K562 (cell line): ENCODE results near the gene AGAP1. TPM values are rescaled to one million over a fixed set of nuclear protein-coding genes. Genes with fewer than 3 reads are reported as not detected.

Experiments
- BDP1 ChIP-seq: IDR thresholded peaks from 3 replicates; pipeline ENCODE4 v1.6.1; 2011; ENCODE audit not compliant: insufficient read length, insufficient read depth
- BRCA1 ChIP-seq, 2 experiments: fragments of 450-650 bp in 1 of 2; sonication (generic) in 1 of 2; formaldehyde crosslinking in 1 of 2; IDR thresholded peaks; 2 replicates each; pipeline versions ENCODE4 v1.5.0 to v1.6.1; 2017 to 2020; ENCODE audit warnings: mild to moderate bottlenecking in 1 of 2, missing genetic modification reagents in 1 of 2
- C11orf30 ChIP-seq: fragments of 450-650 bp; IDR thresholded peaks from 2 replicates; pipeline ENCODE4 v1.6.1; 2016; ENCODE audit warnings: low read depth, mild to moderate bottlenecking
- CC2D1A ChIP-seq: fragments of 450-650 bp; IDR thresholded peaks from 2 replicates; pipeline ENCODE4 v1.6.1; 2017; ENCODE audit warnings: mild to moderate bottlenecking
- CREB1 ChIP-seq, 2 experiments: sonication (generic) in 1 of 2; formaldehyde crosslinking in 1 of 2; IDR thresholded peaks; 2 replicates each; pipeline versions ENCODE4 v1.6.1 to v1.8.0; 2012 to 2022; ENCODE audit warnings: inconsistent platforms in 1 of 2, mild to moderate bottlenecking in 1 of 2, missing genetic modification reagents in 1 of 2, moderate library complexity in 1 of 2
- CREM ChIP-seq: IDR thresholded peaks from 2 replicates; pipeline ENCODE4 v1.6.1; 2014; ENCODE audit warnings: antibody characterized with exemption, low read depth
- CTBP1 ChIP-seq: fragments of 450-650 bp; IDR thresholded peaks from 2 replicates; pipeline ENCODE4 v1.6.1; 2016; ENCODE audit warnings: borderline replicate concordance
- E2F1 ChIP-seq: sonication (generic); formaldehyde crosslinking; IDR thresholded peaks from 2 replicates; pipeline ENCODE4 v1.8.1; 2023; ENCODE audit warnings: mild to moderate bottlenecking, missing genetic modification reagents, moderate library complexity
- ESRRA ChIP-seq: fragments of 450-650 bp; IDR thresholded peaks from 2 replicates; pipeline ENCODE4 v1.6.1; 2014; ENCODE audit warnings: low read depth, mild to moderate bottlenecking, moderate library complexity, borderline replicate concordance
- GABPB1 ChIP-seq: sonication (generic); formaldehyde crosslinking; IDR thresholded peaks from 2 replicates; pipeline ENCODE4 v1.8.0; 2022; ENCODE audit warnings: mild to moderate bottlenecking, missing genetic modification reagents
- HNRNPLL ChIP-seq: fragments of 200-400 bp; formaldehyde crosslinking; IDR thresholded peaks from 2 replicates; pipeline ENCODE4 v1.6.1; 2017; ENCODE audit warnings: low read length, low read depth, mild to moderate bottlenecking; ENCODE audit not compliant: poor library complexity, severe bottlenecking
- KDM2B ChIP-seq: fragments of 250-450 bp; sonication (Bioruptor Pico); IDR thresholded peaks from 2 replicates; pipeline ENCODE4 v1.8.0; 2021; ENCODE audit warnings: mild to moderate bottlenecking, moderate library complexity
- MAZ ChIP-seq, 2 experiments: fragments of 450-650 bp in 1 of 2; sonication (generic) in 1 of 2; formaldehyde crosslinking; IDR thresholded peaks in 1 of 2; conservative IDR thresholded peaks in 1 of 2; 2 replicates each; pipeline versions ENCODE4 v1.4.0 to v1.5.0; 2020; ENCODE audit warnings: mild to moderate bottlenecking in 1 of 2, missing genetic modification reagents in 1 of 2
- MCM2 ChIP-seq: fragments of 450-650 bp; IDR thresholded peaks from 2 replicates; pipeline ENCODE4 v1.6.1; 2017; ENCODE audit warnings: low read depth, mild to moderate bottlenecking
- MEF2A ChIP-seq: IDR thresholded peaks from 2 replicates; pipeline ENCODE4 v1.6.1; 2011; ENCODE audit warnings: low read depth, mild to moderate bottlenecking, low read length, moderate library complexity; ENCODE audit not compliant: control insufficient read depth
- MEF2D ChIP-seq: conservative IDR thresholded peaks from 2 replicates; pipeline ENCODE4 v1.6.1; 2016; ENCODE audit warnings: low read depth, missing genetic modification characterization, missing compliant biosample characterization
- MTA2 ChIP-seq: fragments of 450-650 bp; IDR thresholded peaks from 2 replicates; pipeline ENCODE4 v1.6.1; 2016; ENCODE audit warnings: low read depth
- NR1H2 ChIP-seq: sonication (generic); formaldehyde crosslinking; IDR thresholded peaks from 2 replicates; pipeline ENCODE4 v1.4.0; 2020; ENCODE audit warnings: mild to moderate bottlenecking, missing genetic modification reagents
- PURB ChIP-seq: sonication (generic); formaldehyde crosslinking; IDR thresholded peaks from 2 replicates; pipeline ENCODE4 v1.9.0; 2021; ENCODE audit warnings: low read depth, mild to moderate bottlenecking, missing genetic modification reagents
- RBM15 ChIP-seq: fragments of 200-400 bp; formaldehyde crosslinking; IDR thresholded peaks from 2 replicates; pipeline ENCODE4 v1.6.1; 2018; ENCODE audit warnings: mild to moderate bottlenecking, low read length, moderate library complexity; ENCODE audit not compliant: insufficient read depth
- RNF2 ChIP-seq: sonication (generic); IDR thresholded peaks from 2 replicates; pipeline ENCODE4 v1.6.1; 2016
- SMAD4 ChIP-seq: fragments of 250-450 bp; sonication (Bioruptor Pico); conservative IDR thresholded peaks from 2 replicates; pipeline ENCODE4 v1.8.0; 2021; ENCODE audit warnings: inconsistent platforms, mild to moderate bottlenecking, moderate library complexity
- SNRNP70 ChIP-seq: fragments of 200-400 bp; formaldehyde crosslinking; optimal IDR thresholded peaks from 2 replicates; pipeline ENCODE3; 2017; ENCODE audit warnings: low read depth, low read length
- SRF ChIP-seq, 2 experiments: fragments of 250-450, 450-650 bp in 1 of 2; sonication (Bioruptor Pico) in 1 of 2; sonication (generic) in 1 of 2; formaldehyde crosslinking; IDR thresholded peaks; 2 replicates each; pipeline versions ENCODE4 v1.5.0 to v1.5.1; 2020 to 2022; ENCODE audit warnings: mild to moderate bottlenecking in 1 of 2, missing genetic modification reagents in 1 of 2
- TCF3 ChIP-seq: sonication (generic); formaldehyde crosslinking; IDR thresholded peaks from 2 replicates; pipeline ENCODE4 v1.4.0; 2020; ENCODE audit warnings: mild to moderate bottlenecking, missing genetic modification reagents
- TRIM28 ChIP-seq: fragments of 450-650 bp; IDR thresholded peaks from 2 replicates; pipeline ENCODE4 v1.6.1; 2017
- ZEB2 ChIP-seq: fragments of 450-650 bp; IDR thresholded peaks from 2 replicates; pipeline ENCODE4 v1.6.1; 2016
- ZFP1 ChIP-seq: fragments of 450-650 bp; formaldehyde crosslinking; IDR thresholded peaks from 2 replicates; pipeline ENCODE4 v1.4.0; 2020; ENCODE audit warnings: mild to moderate bottlenecking, mixed read lengths
- polyA plus RNA-seq, 8 experiments: library from polyadenylated mRNA; depleted of rRNA in 4 of 8; stranded (reverse) in 5 of 8; unstranded in 3 of 8; fragments of >200 nt; fragmentation: Nextera tagmentation in 2 of 8; fragmentation: Illumina TruSeq in 1 of 8; extraction: Ambion mirVana in 2 of 8; extraction: Trizol in 1 of 8; gene quantifications; 2 replicates each; pipeline versions ENCODE4 v1.2.1 to v1.2.3, GENCODE V29; 2011 to 2014; ENCODE audit warnings: inconsistent platforms in 1 of 8, missing spikeins in 1 of 8
- total RNA-seq, 7 experiments: library from RNA; depleted of rRNA in 6 of 7; stranded (reverse); fragments of >200 nt in 6 of 7; fragmentation: Illumina TruSeq in 2 of 7; extraction: Trizol in 2 of 7; gene quantifications; 2 replicates each; pipeline versions ENCODE4 v1.2.1 to v1.2.3, GENCODE V29; 2011 to 2021; ENCODE audit warnings: low replicate concordance in 1 of 7
- TF ChIP-seq, protein P1 (sequence below): fragments of 450-650 bp; IDR thresholded peaks from 2 replicates; pipeline ENCODE4 v1.6.1; 2016; ENCODE audit warnings: mild to moderate bottlenecking

Gene AGAP1
- total and polyA plus RNA-seq, 9 of the 15 experiments (the other 6 are each of a cell fraction or from before 2014, with no cell fraction given) = 1.3 to 24.0 (median 10.6) TPM

DNA sequence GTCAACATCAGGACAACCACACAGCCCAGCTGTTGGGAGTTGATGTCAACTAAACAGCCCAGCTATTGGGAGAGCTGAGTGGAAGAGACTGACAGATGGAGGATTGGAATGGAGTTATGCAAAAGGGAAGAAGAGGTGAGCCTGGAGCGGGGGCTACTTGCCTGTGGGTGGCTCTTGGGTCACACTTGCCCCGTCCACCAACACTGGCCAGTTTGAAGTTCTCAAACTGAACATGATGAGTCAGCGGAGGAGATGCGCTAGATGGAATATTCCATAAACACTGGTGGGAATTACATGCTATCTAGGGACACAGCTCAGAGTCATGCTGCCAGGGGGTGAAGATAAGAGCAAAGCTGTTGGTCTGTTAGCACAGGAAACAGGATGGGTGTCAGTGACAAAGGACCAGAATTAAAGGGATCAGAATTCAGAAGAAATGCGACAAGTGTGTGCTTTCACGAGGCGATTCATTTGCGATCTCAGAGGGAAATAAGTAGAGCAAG, 33.2 kb upstream of the AGAP1 start (continued):
- TF ChIP-seq, protein P1, sequence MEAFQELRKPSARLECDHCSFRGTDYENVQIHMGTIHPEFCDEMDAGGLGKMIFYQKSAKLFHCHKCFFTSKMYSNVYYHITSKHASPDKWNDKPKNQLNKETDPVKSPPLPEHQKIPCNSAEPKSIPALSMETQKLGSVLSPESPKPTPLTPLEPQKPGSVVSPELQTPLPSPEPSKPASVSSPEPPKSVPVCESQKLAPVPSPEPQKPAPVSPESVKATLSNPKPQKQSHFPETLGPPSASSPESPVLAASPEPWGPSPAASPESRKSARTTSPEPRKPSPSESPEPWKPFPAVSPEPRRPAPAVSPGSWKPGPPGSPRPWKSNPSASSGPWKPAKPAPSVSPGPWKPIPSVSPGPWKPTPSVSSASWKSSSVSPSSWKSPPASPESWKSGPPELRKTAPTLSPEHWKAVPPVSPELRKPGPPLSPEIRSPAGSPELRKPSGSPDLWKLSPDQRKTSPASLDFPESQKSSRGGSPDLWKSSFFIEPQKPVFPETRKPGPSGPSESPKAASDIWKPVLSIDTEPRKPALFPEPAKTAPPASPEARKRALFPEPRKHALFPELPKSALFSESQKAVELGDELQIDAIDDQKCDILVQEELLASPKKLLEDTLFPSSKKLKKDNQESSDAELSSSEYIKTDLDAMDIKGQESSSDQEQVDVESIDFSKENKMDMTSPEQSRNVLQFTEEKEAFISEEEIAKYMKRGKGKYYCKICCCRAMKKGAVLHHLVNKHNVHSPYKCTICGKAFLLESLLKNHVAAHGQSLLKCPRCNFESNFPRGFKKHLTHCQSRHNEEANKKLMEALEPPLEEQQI = peak; percentile 82
- TF ChIP-seq MEF2A (no peak), ZEB2 (peak; percentile 75), MCM2 (no peak), HNRNPLL (no peak), CC2D1A (peak; percentile 89; the same call in 1 of the 2 replicates), SMAD4 (CRISPR knock-in tag) (peak; percentile 80), BDP1 (no peak), CTBP1 (peak; percentile 91), CREB1 (IDR thresholded peaks at IDR 0.05) (peak; percentile 58; the same call in 1 of the 2 replicates), CREB1 (CRISPR knock-in tag; IDR thresholded peaks at IDR 0.05) (no peak), NR1H2 (CRISPR knock-in tag) (no peak), TCF3 (CRISPR knock-in tag) (peak; percentile 98), MTA2 (peak; percentile 92), ESRRA (no peak), GABPB1 (CRISPR knock-in tag) (peak; percentile 54; the same call in 1 of the 2 replicates), MEF2D (peak; percentile 61), C11orf30 (peak; percentile 98), BRCA1 (IDR thresholded peaks at IDR 0.05) (no peak), BRCA1 (CRISPR knock-in tag; IDR thresholded peaks at IDR 0.05) (no peak), TRIM28 (peak; percentile 44; the same call in 1 of the 2 replicates), MAZ (CRISPR knock-in tag; conservative IDR thresholded peaks at IDR 0.05 in 1 of 2, IDR thresholded peaks at IDR 0.05 in 1 of 2) (peak; percentile 57 to 68; a peak in 3 of 4 replicates), SRF (CRISPR knock-in tag; IDR thresholded peaks at IDR 0.05) (no peak), RBM15 (no peak), RNF2 (peak; percentile 98), PURB (CRISPR knock-in tag) (no peak), CREM (peak; percentile 81), SNRNP70 (no peak), KDM2B (CRISPR knock-in tag) (no peak), ZFP1 (CRISPR knock-in tag) (no peak), E2F1 (no peak)
